ENCODE measurements around the gene PFKFB2.

The PFKFB2 gene

GRCh38 chr1:207021876-207022596 lies 31.0 kb upstream of the PFKFB2 start:
- no peak for DNase-seq (ENCODE audit: low read depth)

- no peak for DNase-seq (ENCODE audit: low read depth)
These were observed 29.9 kb upstream of the PFKFB2 start for GRCh38 chr1:207022996-207023679.

- DNase-seq (ENCODE audit: low read depth) = no peak
These were observed 28.6 kb upstream of the PFKFB2 start for GRCh38 chr1:207024202-207025145.

GRCh38 chr1:207025146-207025880 lies 27.8 kb upstream of the PFKFB2 start:
- no peak for DNase-seq (ENCODE audit: low read depth)

GRCh38 chr1:207026104-207026534 lies 27.0 kb upstream of the PFKFB2 start:
- no peak for DNase-seq (ENCODE audit: low read depth)

GRCh38 chr1:207027206-207027777 lies 25.8 kb upstream of the PFKFB2 start:
- no peak for DNase-seq (ENCODE audit: low read depth)

- no peak for DNase-seq (ENCODE audit: low read depth)
These were observed 25.2 kb upstream of the PFKFB2 start for GRCh38 chr1:207027921-207028320.

- no peak for DNase-seq (ENCODE audit: low read depth)
These were observed 24.0 kb upstream of the PFKFB2 start for GRCh38 chr1:207028884-207029650.

GRCh38 chr1:207029701-207030521 lies 23.2 kb upstream of the PFKFB2 start:
- no peak for DNase-seq (ENCODE audit: low read depth)

GRCh38 chr1:207030522-207031009 lies 22.5 kb upstream of the PFKFB2 start:
- no peak for DNase-seq (ENCODE audit: low read depth)

- DNase-seq (ENCODE audit: low read depth) = no peak
These were observed 22.1 kb upstream of the PFKFB2 start for GRCh38 chr1:207031016-207031415.

- no peak for DNase-seq (ENCODE audit: low read depth)
These were observed 21.3 kb upstream of the PFKFB2 start for GRCh38 chr1:207031632-207032264.

GRCh38 chr1:207032528-207033017 lies 20.5 kb upstream of the PFKFB2 start, which contains the start of gene C1orf116:
Gene C1orf116 (minus strand): TSS chr1:207032756. CDS start chr1:207027598, 5,158 bp downstream.
- DNase-seq (ENCODE audit: low read depth) = no peak

GRCh38 chr1:207033302-207033701 lies 19.8 kb upstream of the PFKFB2 start:
- no peak for DNase-seq (ENCODE audit: low read depth)

GRCh38 chr1:207034208-207034607 lies 18.9 kb upstream of the PFKFB2 start:
- no peak for DNase-seq (ENCODE audit: low read depth)

- DNase-seq (ENCODE audit: low read depth) = no peak
These were observed 18.1 kb upstream of the PFKFB2 start for GRCh38 chr1:207034998-207035397.

- DNase-seq (ENCODE audit: low read depth) = no peak
These were observed 17.1 kb upstream of the PFKFB2 start for GRCh38 chr1:207035877-207036551.

- no peak for DNase-seq (ENCODE audit: low read depth)
These were observed 16.2 kb upstream of the PFKFB2 start for GRCh38 chr1:207036865-207037264.

All from activated T-cell treated with anti-CD3 and anti-CD28 coated beads for 48 hours (primary cell).